ELF-1 (cell line): ENCODE measurements around the gene TBC1D32.
"Not testable (repeated sequence)": the region's sequence is repeated elsewhere in the genome, so short reads cannot be mapped to it uniquely, and the experiment has no call there.

Experiments
- DNase-seq: peaks from one replicate; pipeline ENCODE4 v3.0.0-alpha.2; 2016; ENCODE audit warnings: low read depth, low spot score

Gene TBC1D32

GRCh38 chr6:121135425-121135824, 198.9 kb downstream of the TBC1D32 start:
- no peak for DNase-seq

- no peak for DNase-seq
These were observed 199.4 kb downstream of the TBC1D32 start for GRCh38 chr6:121134922-121135321.

- DNase-seq: no peak
These were observed 209.7 kb downstream of the TBC1D32 start for GRCh38 chr6:121124600-121124999.

- DNase-seq: no peak
These were observed 221.9 kb downstream of the TBC1D32 start for GRCh38 chr6:121112356-121112755.

- DNase-seq: no peak
These were observed 223.5 kb downstream of the TBC1D32 start for GRCh38 chr6:121110733-121111132.

GRCh38 chr6:121106962-121107361, 227.3 kb downstream of the TBC1D32 start:
- DNase-seq: no peak

GRCh38 chr6:121105461-121105860, 228.8 kb downstream of the TBC1D32 start:
- DNase-seq: no peak

GRCh38 chr6:121093928-121094327, 240.4 kb downstream of the TBC1D32 start:
- no peak for DNase-seq

GRCh38 chr6:121090492-121090891, 243.8 kb downstream of the TBC1D32 start:
- no peak for DNase-seq

- DNase-seq: no peak
These were observed 247.4 kb downstream of the TBC1D32 start for GRCh38 chr6:121086876-121087275.

GRCh38 chr6:121076119-121076518, 258.2 kb downstream of the TBC1D32 start:
- DNase-seq: no peak

- not testable (repeated sequence) for DNase-seq
These were observed 265.5 kb downstream of the TBC1D32 start for GRCh38 chr6:121068749-121069148.

GRCh38 chr6:121067381-121067780, 266.9 kb downstream of the TBC1D32 start:
- no peak for DNase-seq

GRCh38 chr6:121064345-121064744, 269.9 kb downstream of the TBC1D32 start:
- no peak for DNase-seq

- DNase-seq: peak; percentile 43
These were observed 278.6 kb downstream of the TBC1D32 start for GRCh38 chr6:121055572-121056163.

GRCh38 chr6:121048593-121048992, 285.7 kb downstream of the TBC1D32 start:
- DNase-seq: not testable (repeated sequence)

- not testable (repeated sequence) for DNase-seq
These were observed 289.4 kb downstream of the TBC1D32 start for GRCh38 chr6:121044905-121045304.

- DNase-seq: not testable (repeated sequence)
These were observed 290.6 kb downstream of the TBC1D32 start for GRCh38 chr6:121043706-121044105.

- not testable (repeated sequence) for DNase-seq
These were observed 291.1 kb downstream of the TBC1D32 start for GRCh38 chr6:121043211-121043610.

GRCh38 chr6:121042766-121043165, 291.5 kb downstream of the TBC1D32 start:
- no peak for DNase-seq

- no peak for DNase-seq
These were observed 293.4 kb downstream of the TBC1D32 start for GRCh38 chr6:121040831-121041230.

- no peak for DNase-seq
These were observed 301.2 kb downstream of the TBC1D32 start for GRCh38 chr6:121033091-121033490.

GRCh38 chr6:121032268-121033006, 301.8 kb downstream of the TBC1D32 start:
- no peak for DNase-seq
